ENCODE results near the gene ADAMTS17.

The ADAMTS17 gene

GRCh38 chr15:100281096-100281917 is 60.5 kb downstream of the ADAMTS17 start:
- H3K4me2 ChIP-seq (ENCODE audit: low read depth, low read length, poor library complexity, severe bottlenecking) = no peak overlapping the region
- no peaks in the 10 kb centered on the region for H3K79me2 ChIP-seq (ENCODE audit: insufficient read depth, low read length)
- no peaks in the 10 kb centered on the region for H3F3A ChIP-seq (ENCODE audit: low read depth)
- H3K9me2 ChIP-seq (replicated peaks; ENCODE audit: low read depth, low read length) = no peaks in the 10 kb centered on the region
- H3K4me3 ChIP-seq (ENCODE audit: low read length, poor library complexity, severe bottlenecking) = no peak overlapping the region
- H3K27me3 ChIP-seq (ENCODE audit: insufficient read depth, low read length, poor library complexity, severe bottlenecking) = no peaks in the 10 kb centered on the region
- no peak overlapping the region for H3K9ac ChIP-seq (ENCODE audit: low read depth, low read length, poor library complexity, severe bottlenecking)
- no peaks in the 10 kb centered on the region; the same call in 1 of the 2 replicates for H3K9me3 ChIP-seq (ENCODE audit: insufficient read depth, low read depth, low read length)
- H2AFZ ChIP-seq (ENCODE audit: low read length) = no peak overlapping the region
- TF ChIP-seq EZH2phosphoT487 (IDR thresholded peaks at IDR 0.05; ENCODE audit: borderline replicate concordance) (no peak), CTCF (conservative IDR thresholded peaks at IDR 0.05; ENCODE audit: low read length) (no peak)
- no peaks in the 10 kb centered on the region for H3K36me3 ChIP-seq (ENCODE audit: insufficient read depth, low read length)
- no peaks in the 10 kb centered on the region for H3K4me1 ChIP-seq (ENCODE audit: insufficient read depth, low read length, poor library complexity, severe bottlenecking)
- H4K20me1 ChIP-seq (ENCODE audit: insufficient read depth, low read length, poor library complexity, severe bottlenecking) = no peaks in the 10 kb centered on the region

GRCh38 chr15:100279849-100280248 is 61.9 kb downstream of the ADAMTS17 start:
- H3K9ac ChIP-seq (ENCODE audit: low read depth, low read length, poor library complexity, severe bottlenecking) = no peak overlapping the region
- H3K4me1 ChIP-seq (ENCODE audit: insufficient read depth, low read length, poor library complexity, severe bottlenecking) = no peaks in the 10 kb centered on the region
- no peaks in the 10 kb centered on the region for H3K79me2 ChIP-seq (ENCODE audit: insufficient read depth, low read length)
- H4K20me1 ChIP-seq (ENCODE audit: insufficient read depth, low read length, poor library complexity, severe bottlenecking) = no peaks in the 10 kb centered on the region
- H2AFZ ChIP-seq (ENCODE audit: low read length) = no peak overlapping the region
- H3K36me3 ChIP-seq (ENCODE audit: insufficient read depth, low read length) = no peaks in the 10 kb centered on the region
- TF ChIP-seq EZH2phosphoT487 (IDR thresholded peaks at IDR 0.05; ENCODE audit: borderline replicate concordance) = no peak
- TF ChIP-seq CTCF (conservative IDR thresholded peaks at IDR 0.05; ENCODE audit: low read length) = no peak
- H3F3A ChIP-seq (ENCODE audit: low read depth) = no peaks in the 10 kb centered on the region
- H3K27me3 ChIP-seq (ENCODE audit: insufficient read depth, low read length, poor library complexity, severe bottlenecking) = no peaks in the 10 kb centered on the region
- H3K9me3 ChIP-seq (ENCODE audit: insufficient read depth, low read depth, low read length) = no peaks in the 10 kb centered on the region
- no peaks in the 10 kb centered on the region for H3K9me2 ChIP-seq (replicated peaks; ENCODE audit: low read depth, low read length)
- no peak overlapping the region for H3K4me2 ChIP-seq (ENCODE audit: low read depth, low read length, poor library complexity, severe bottlenecking)
- H3K4me3 ChIP-seq (ENCODE audit: low read length, poor library complexity, severe bottlenecking) = no peak overlapping the region

GRCh38 chr15:100279446-100279845 is 62.3 kb downstream of the ADAMTS17 start:
- Histone ChIP-seq H3K4me1 (ENCODE audit: insufficient read depth, low read length, poor library complexity, severe bottlenecking) (no peaks in the 10 kb centered on the region), H3K27me3 (ENCODE audit: insufficient read depth, low read length, poor library complexity, severe bottlenecking) (no peaks in the 10 kb centered on the region), H3K9me3 (ENCODE audit: insufficient read depth, low read depth, low read length) (no peaks in the 10 kb centered on the region), H4K20me1 (ENCODE audit: insufficient read depth, low read length, poor library complexity, severe bottlenecking) (no peaks in the 10 kb centered on the region), H3K36me3 (ENCODE audit: insufficient read depth, low read length) (no peaks in the 10 kb centered on the region), H2AFZ (ENCODE audit: low read length) (no peak overlapping the region), H3F3A (ENCODE audit: low read depth) (no peaks in the 10 kb centered on the region), H3K4me3 (ENCODE audit: low read length, poor library complexity, severe bottlenecking) (no peak overlapping the region), H3K9me2 (replicated peaks; ENCODE audit: low read depth, low read length) (no peaks in the 10 kb centered on the region), H3K79me2 (ENCODE audit: insufficient read depth, low read length) (no peaks in the 10 kb centered on the region), H3K9ac (ENCODE audit: low read depth, low read length, poor library complexity, severe bottlenecking) (no peak overlapping the region), H3K4me2 (ENCODE audit: low read depth, low read length, poor library complexity, severe bottlenecking) (no peak overlapping the region)
- TF ChIP-seq CTCF (conservative IDR thresholded peaks at IDR 0.05; ENCODE audit: low read length) (no peak), EZH2phosphoT487 (IDR thresholded peaks at IDR 0.05; ENCODE audit: borderline replicate concordance) (no peak)
